GM18951 (cell line): ENCODE results near the gene RACK1.
A peak's percentile ranks its signal among the peaks of the same experiment; 100 is the strongest.

Experiments used
- POLR2A ChIP-seq: IDR thresholded peaks from 4 replicates; pipeline ENCODE4 v1.6.1; 2011; ENCODE audit warnings: mild to moderate bottlenecking; ENCODE audit not compliant: insufficient read length, insufficient read depth; ENCODE audit errors: extremely low read depth
- in situ Hi-C: fragments of 300-500 bp; cut with MboI; formaldehyde crosslinking; loops from one replicate; pipeline ENCODE4 v1.12.0; 2022; ENCODE audit warnings: low sequenced_read_pairs, mixed read lengths, inconsistent platforms; ENCODE audit not compliant: unreplicated experiment

The RACK1 gene

DNA sequence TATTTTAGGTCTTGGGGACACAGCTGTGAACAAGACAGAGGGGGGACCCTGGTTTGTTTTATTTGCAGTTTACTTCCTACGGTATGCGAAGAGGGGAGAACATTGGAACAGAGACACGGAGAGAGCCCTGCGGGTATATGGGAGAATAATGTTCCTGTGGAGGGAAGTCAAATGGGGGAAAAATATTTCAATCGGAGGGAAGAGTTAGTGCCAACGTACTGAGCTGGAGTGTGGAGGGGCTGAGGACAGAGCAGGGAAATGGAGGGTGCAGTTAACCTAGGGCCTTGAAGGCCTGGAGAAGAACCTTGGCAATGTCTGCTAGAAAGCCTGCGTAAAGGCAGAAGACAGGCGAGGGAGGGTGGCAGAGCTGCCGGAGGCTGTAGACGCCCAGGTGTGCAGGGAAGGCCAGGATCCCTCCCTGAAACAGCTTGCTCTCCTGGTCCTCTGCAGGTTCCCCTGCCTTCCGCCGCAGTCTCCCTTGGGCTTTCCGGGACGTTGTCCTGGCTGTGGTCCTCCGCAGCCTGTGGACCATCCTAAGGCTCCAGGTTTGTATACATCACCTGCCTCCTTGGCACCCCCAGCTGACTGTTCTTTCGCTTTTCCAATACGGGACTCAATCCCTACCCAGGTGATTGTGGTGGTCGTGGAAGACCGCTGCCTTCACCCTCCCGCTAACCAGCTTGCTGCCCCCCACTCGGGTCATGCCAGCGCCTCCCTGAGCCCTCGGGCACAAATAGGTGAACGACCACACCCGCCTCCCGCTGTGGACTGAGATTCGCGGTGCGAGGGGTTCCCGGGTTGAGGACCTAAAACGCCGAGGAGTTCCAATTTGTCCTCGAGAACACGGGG, 1.9 kb upstream of the RACK1 start:
- in situ Hi-C loops: no loop called here
- TF ChIP-seq POLR2A: no peak

GRCh38 chr5:181243018-181243563, 615 bp downstream of the RACK1 start:
- in situ Hi-C loops: no loop called here
- TF ChIP-seq POLR2A: no peak

DNA sequence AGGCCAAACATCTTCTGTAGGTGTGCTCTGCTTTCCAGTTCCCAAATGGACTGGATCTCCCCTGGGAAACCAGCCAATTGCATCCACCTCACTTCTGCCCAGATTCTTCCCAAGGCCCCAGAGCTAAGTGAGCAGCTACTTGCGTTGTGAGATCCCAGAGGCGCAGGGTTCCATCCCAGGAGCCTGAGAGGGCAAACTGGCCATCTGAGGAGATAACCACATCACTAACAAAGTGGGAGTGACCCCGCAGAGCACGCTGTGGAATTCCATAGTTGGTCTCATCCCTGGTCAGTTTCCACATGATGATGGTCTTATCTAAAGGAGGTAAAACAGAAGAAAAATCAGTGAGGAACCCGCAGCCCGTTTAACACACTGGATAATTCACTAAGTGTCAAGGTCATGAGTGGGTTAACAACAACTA, 1.7 kb downstream of the RACK1 start:
- in situ Hi-C loops: no loop called here

GRCh38 chr5:181241393-181241975, 2.2 kb downstream of the RACK1 start:
- in situ Hi-C loops: no loop called here
- TF ChIP-seq POLR2A: peak; percentile 8

More for the DNA sequence above, 1.7 kb downstream of the RACK1 start:
- no peak for TF ChIP-seq POLR2A

GRCh38 chr5:181239062-181239663, 4.5 kb downstream of the RACK1 start:
- TF ChIP-seq POLR2A: no peak
- in situ Hi-C loops: no loop called here

GRCh38 chr5:181237729-181238385, 5.8 kb downstream of the RACK1 start:
- no peak for TF ChIP-seq POLR2A
- in situ Hi-C loops: no loop called here

GRCh38 chr5:181236954-181237641, 6.6 kb downstream of the RACK1 start:
- in situ Hi-C loops: no loop called here
- no peak for TF ChIP-seq POLR2A

GRCh38 chr5:181236471-181236870, 7.2 kb downstream of the RACK1 start:
- in situ Hi-C loops: no loop called here
- no peak for TF ChIP-seq POLR2A

GRCh38 chr5:181235689-181236366, 7.9 kb downstream of the RACK1 start:
- TF ChIP-seq POLR2A: no peak
- in situ Hi-C loops: no loop called here

- in situ Hi-C loops: no loop called here
- TF ChIP-seq POLR2A: no peak
Observed at GRCh38 chr5:181235323-181235688, 8.4 kb downstream of the RACK1 start.

DNA sequence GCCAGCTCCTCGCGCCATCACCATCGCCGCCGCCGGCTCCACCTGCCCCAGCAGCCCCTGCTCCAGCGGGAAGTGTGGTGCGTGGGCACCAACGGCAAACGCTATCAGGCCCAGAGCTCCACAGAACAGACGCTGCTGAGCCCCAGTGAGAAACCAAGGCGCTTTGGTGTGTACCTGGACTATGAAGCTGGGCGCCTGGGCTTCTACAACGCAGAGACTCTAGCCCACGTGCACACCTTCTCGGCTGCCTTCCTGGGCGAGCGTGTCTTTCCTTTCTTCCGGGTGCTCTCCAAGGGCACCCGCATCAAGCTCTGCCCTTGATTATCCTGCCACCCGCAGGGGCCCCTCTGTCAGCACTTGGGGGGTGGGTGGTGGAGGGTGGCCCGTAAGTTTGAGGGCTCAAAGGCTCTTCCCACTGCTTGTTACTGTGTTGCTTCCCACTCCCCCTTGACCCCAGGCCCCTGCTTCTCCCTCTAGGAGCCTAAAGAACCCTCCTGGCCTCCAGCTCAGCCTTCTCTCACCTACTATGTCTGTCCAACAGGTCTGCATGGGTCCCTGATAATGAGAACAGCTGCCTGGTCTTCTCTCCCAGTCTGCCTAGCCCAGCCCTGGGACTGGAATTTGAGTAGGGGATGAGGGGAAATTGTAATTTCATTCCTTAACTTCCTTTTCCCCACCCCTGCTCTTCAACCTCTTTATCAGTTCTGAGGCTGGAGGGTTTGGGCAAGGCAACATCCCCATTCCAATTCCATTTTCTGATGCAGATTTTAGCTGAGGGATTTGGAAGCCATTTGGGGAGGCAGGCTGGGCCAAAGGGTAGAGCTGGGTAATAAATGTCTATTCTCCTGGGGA, 9.0 kb downstream of the RACK1 start:
- in situ Hi-C loops: no loop called here
- TF ChIP-seq POLR2A: peak; percentile 48

GRCh38 chr5:181233801-181234454, 9.8 kb downstream of the RACK1 start:
- TF ChIP-seq POLR2A: no peak
- in situ Hi-C loops: no loop called here
